Gastroesophageal sphincter (tissue), 3 donors: ENCODE measurements around the gene GJB3.

ENCODE experiments used
- CTCF ChIP-seq, 4 experiments: fragments of 200-600 bp in 2 of 4; fragments of 450-650 bp in 2 of 4; sonication (generic) in 1 of 4; IDR thresholded peaks; one replicate each; pipeline ENCODE4 v1.5.1; 2017 to 2019; ENCODE audit warnings: antibody characterized with exemption in 4 of 4, mild to moderate bottlenecking in 2 of 4, moderate library complexity in 2 of 4
- POLR2A ChIP-seq, 2 donors: fragments of 450-650 bp; IDR thresholded peaks; one replicate each; pipeline ENCODE4 v1.6.1; 2017; ENCODE audit warnings: antibody characterized with exemption in 2 of 2, mild to moderate bottlenecking in 2 of 2, moderate library complexity in 1 of 2

- TF ChIP-seq POLR2A (IDR thresholded peaks at IDR 0.05) (no peak), CTCF (IDR thresholded peaks at IDR 0.05) (no peak)
Observed at GRCh38 chr1:34794001-34794789, 13.2 kb downstream of the GJB3 start.
